ENCODE measurements around the gene KIR2DL1. TPM values are rescaled to one million over a fixed set of nuclear protein-coding genes. Genes with fewer than 3 reads are reported as not detected.
"Not testable (repeated sequence)": the region's sequence is repeated elsewhere in the genome, so short reads cannot be mapped to it uniquely, and the experiment has no call there.

Gene KIR2DL1
- total and polyA plus RNA-seq, 12 donors = 0.15 TPM; not detected in 11

DNA sequence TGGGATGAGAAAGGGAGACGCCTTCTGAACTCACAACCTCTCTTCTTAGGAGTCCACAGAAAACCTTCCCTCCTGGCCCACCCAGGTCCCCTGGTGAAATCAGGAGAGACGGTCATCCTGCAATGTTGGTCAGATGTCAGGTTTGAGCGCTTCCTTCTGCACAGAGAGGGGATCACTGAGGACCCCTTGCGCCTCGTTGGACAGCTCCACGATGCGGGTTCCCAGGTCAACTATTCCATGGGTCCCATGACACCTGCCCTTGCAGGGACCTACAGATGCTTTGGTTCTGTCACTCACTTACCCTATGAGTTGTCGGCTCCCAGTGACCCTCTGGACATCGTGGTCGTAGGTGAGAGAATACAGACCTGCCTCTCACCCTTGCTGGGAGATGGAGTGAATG is 42.0 kb upstream of the KIR2DL1 start:
- Histone ChIP-seq H3K4me1 (replicated peaks in 1 of 2) (no peaks in the 10 kb centered on the region), H3K27me3 (no peaks in the 10 kb centered on the region), H3K4me3 (no peak overlapping the region), H3K9me3 (replicated peaks in 1 of 3) (peaks cover 0 to 3% (median 0%) of the 10 kb centered on the region in 3 donors), H3K27ac (no peak overlapping the region), H3K36me3 (replicated peaks in 1 of 2) (no peaks in the 10 kb centered on the region)
- intact Hi-C loops (cut with DNase I) = no loop called here
- TF ChIP-seq, protein P1, sequence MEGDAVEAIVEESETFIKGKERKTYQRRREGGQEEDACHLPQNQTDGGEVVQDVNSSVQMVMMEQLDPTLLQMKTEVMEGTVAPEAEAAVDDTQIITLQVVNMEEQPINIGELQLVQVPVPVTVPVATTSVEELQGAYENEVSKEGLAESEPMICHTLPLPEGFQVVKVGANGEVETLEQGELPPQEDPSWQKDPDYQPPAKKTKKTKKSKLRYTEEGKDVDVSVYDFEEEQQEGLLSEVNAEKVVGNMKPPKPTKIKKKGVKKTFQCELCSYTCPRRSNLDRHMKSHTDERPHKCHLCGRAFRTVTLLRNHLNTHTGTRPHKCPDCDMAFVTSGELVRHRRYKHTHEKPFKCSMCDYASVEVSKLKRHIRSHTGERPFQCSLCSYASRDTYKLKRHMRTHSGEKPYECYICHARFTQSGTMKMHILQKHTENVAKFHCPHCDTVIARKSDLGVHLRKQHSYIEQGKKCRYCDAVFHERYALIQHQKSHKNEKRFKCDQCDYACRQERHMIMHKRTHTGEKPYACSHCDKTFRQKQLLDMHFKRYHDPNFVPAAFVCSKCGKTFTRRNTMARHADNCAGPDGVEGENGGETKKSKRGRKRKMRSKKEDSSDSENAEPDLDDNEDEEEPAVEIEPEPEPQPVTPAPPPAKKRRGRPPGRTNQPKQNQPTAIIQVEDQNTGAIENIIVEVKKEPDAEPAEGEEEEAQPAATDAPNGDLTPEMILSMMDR (IDR thresholded peaks at IDR 0.05) = no peak
- TF ChIP-seq POLR2A (IDR thresholded peaks at IDR 0.05) = no peak
- no peak for DNase-seq
- WGBS, 4 donors = 65 to 76% (median 73%) methylated on average over 8 to 10 of the region's 10 CpGs

DNA sequence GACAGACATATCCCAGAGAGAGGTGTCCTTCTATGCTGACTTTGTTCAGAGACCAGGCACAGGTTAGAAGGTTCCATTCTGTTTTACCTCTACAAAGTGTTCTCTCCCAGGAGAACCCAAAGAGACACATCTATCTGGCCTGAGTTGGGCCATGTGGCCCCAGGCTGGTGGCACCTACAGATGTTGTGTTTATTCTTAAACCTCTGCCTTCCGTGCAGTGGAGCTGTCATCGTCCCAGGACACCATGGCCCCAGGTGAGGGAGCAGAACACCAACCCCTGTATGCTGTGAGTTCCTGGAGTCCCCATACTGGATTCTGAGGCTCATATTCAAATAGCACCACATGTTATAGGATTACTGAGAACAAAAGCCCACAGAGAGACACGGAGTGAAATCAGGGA is 41.4 kb upstream of the KIR2DL1 start:
- intact Hi-C loops (cut with DNase I) = no loop called here
- no peak for DNase-seq
- Histone ChIP-seq H3K36me3 (replicated peaks in 1 of 2) (no peaks in the 10 kb centered on the region), H3K9me3 (replicated peaks in 1 of 3) (no peaks in the 10 kb centered on the region), H3K4me1 (replicated peaks in 1 of 2) (no peaks in the 10 kb centered on the region), H3K27me3 (no peaks in the 10 kb centered on the region), H3K27ac (no peak overlapping the region), H3K4me3 (no peak overlapping the region)
- TF ChIP-seq POLR2A (IDR thresholded peaks at IDR 0.05) = no peak
- TF ChIP-seq, protein P1 (IDR thresholded peaks at IDR 0.05) = no peak
- 19 to 57% (median 48%) methylated on average over 3 of the region's 3 CpGs for WGBS, 4 donors

DNA sequence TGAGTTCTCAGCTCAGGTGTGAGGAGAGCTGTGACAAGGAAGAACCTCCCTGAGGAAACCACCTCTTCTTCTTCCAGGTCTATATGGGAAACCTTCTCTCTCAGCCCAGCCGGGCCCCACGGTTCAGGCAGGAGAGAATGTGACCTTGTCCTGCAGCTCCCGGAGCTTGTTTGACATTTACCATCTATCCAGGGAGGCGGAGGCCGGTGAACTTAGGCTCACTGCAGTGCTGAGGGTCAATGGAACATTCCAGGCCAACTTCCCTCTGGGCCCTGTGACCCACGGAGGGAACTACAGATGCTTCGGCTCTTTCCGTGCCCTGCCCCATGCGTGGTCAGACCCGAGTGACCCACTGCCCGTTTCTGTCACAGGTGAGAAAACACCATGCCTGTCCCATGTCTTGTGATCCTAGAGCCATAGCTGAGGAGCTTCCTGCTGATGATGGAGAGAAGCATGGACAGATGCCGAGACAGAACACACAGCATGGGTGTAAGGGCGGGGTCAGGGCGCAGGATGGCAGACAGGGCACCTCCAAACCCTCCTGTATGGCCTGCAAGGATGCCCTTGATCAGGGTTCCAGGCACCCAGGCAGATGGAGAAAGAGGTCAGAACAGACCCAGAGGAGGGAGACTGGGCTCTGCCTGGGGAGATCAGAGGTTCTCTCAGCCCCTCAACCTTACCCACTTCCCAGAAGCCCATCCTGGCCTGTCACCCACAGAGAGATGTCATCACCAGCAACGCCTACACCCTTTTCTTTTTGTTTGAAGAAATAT is 40.0 kb upstream of the KIR2DL1 start:
- Histone ChIP-seq H3K9me3 (replicated peaks in 1 of 3) (no peaks in the 10 kb centered on the region), H3K27me3 (no peaks in the 10 kb centered on the region), H3K36me3 (replicated peaks in 1 of 2) (no peaks in the 10 kb centered on the region), H3K27ac (no peak overlapping the region), H3K4me3 (no peak overlapping the region), H3K4me1 (replicated peaks in 1 of 2) (no peaks in the 10 kb centered on the region)
- WGBS, 4 donors = 53 to 67% (median 61%) methylated on average over 11 to 15 of the region's 15 CpGs
- intact Hi-C loops (cut with DNase I) = no loop called here
- no peak for DNase-seq
- TF ChIP-seq POLR2A (IDR thresholded peaks at IDR 0.05) = no peak
- TF ChIP-seq, protein P1 (IDR thresholded peaks at IDR 0.05) = no peak

DNA sequence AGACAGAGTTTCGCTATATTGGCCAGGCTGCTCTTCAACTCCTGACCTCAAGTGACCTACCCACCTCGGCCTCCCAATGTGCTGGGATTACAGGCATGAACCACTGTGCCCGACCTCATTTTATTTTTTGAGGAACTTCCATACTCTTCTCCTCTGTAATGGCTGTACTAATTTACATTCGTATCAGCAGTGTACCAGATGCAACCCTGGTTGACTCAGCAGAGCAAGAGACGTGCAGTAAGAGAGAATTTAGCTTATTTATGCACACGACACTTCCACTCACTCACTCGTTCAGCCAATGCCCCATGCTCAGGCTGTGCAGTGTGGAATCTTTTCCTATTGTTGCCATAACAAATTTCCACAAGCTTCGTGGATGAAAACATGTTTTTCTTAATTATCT is 38.4 kb upstream of the KIR2DL1 start:
- intact Hi-C loops (cut with DNase I) = no loop called here

DNA sequence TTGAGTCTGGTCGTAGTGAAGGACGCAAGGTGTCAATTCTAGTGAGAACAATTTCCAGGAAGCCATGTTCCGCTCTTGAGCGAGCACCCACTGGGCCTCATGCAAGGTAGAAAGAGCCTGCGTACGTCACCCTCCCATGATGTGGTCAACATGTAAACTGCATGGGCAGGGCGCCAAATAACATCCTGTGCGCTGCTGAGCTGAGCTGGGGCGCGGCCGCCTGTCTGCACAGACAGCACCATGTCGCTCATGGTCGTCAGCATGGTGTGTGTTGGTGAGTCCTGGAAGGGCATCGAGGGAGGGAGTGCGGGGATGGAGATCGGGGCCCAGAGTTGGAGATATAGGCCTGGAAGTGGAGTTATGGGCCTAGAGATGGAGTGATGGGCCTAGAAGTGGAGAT is 31.3 kb upstream of the KIR2DL1 start, which contains the start of gene KIR2DL3:
TSS of gene KIR2DL3 (plus strand) at position 208 of the 400 bp plus-strand sequence. CDS start at position 241, 33 bp downstream.
- WGBS, 4 donors = 86 to 96% (median 88%) methylated on average over 13 to 16 of the region's 16 CpGs
- H3K27me3 ChIP-seq; DNase-seq; H3K4me1 ChIP-seq (replicated peaks in 1 of 2); H3K4me3 ChIP-seq; H3K36me3 ChIP-seq (replicated peaks in 1 of 2); H3K27ac ChIP-seq; H3K9me3 ChIP-seq (replicated peaks in 1 of 3): not testable (repeated sequence)
- intact Hi-C loops (cut with DNase I) = loop anchor here in 1 of 2 donors (5.0 kb wide), 1 partner anchor 109 kb away; no protein-coding TSS in a partner anchor

More for the DNA sequence above, 38.4 kb upstream of the KIR2DL1 start:
- WGBS, 4 donors = 50 to 55% (median 53%) methylated on average over 8 of the region's 8 CpGs
- no peak for TF ChIP-seq POLR2A (IDR thresholded peaks at IDR 0.05)
- TF ChIP-seq, protein P1 (IDR thresholded peaks at IDR 0.05) = no peak
- no peaks in the 10 kb centered on the region for H3K9me3 ChIP-seq (replicated peaks in 1 of 3)
- H3K4me3 ChIP-seq = no peak overlapping the region
- H3K36me3 ChIP-seq (replicated peaks in 1 of 2) = no peaks in the 10 kb centered on the region
- H3K4me1 ChIP-seq (replicated peaks in 1 of 2) = no peaks in the 10 kb centered on the region
- no peak overlapping the region for H3K27ac ChIP-seq
- no peaks in the 10 kb centered on the region for H3K27me3 ChIP-seq
- no peak for DNase-seq
